TTC549 (cell line): ENCODE data around the gene CNOT8.
"Not testable (repeated sequence)": the region's sequence is repeated elsewhere in the genome, so short reads cannot be mapped to it uniquely, and the experiment has no call there.

Source experiments
- FAIRE-seq: peaks from 2 replicates; lab custom pipeline; 2012; peaks lifted over from hg19 to GRCh38; lab: Jason Lieb, UNC

Gene CNOT8

GRCh38 chr5:154835701-154836052 lies 22.8 kb upstream of the CNOT8 start:
- not testable (repeated sequence) for FAIRE-seq

DNA sequence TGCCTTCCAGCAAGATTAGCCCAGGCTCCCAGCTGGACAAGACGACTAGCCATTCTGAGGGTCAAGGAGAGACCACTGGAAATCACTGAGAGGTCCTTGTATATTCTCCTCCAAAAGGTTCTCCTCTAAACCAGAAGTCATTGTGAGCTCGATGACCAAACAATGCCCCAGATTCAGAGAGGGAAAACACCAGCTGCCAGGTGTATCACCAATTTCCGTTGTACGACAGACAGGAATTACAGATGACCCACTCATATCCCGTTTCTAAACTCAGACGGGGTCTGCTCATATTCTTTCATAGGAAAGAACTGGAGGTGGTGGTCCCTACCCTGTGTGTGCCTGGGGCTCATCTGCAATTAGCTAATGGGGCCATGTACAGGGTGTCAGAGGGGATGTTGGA lies 22.2 kb upstream of the CNOT8 start:
- FAIRE-seq: no peak

DNA sequence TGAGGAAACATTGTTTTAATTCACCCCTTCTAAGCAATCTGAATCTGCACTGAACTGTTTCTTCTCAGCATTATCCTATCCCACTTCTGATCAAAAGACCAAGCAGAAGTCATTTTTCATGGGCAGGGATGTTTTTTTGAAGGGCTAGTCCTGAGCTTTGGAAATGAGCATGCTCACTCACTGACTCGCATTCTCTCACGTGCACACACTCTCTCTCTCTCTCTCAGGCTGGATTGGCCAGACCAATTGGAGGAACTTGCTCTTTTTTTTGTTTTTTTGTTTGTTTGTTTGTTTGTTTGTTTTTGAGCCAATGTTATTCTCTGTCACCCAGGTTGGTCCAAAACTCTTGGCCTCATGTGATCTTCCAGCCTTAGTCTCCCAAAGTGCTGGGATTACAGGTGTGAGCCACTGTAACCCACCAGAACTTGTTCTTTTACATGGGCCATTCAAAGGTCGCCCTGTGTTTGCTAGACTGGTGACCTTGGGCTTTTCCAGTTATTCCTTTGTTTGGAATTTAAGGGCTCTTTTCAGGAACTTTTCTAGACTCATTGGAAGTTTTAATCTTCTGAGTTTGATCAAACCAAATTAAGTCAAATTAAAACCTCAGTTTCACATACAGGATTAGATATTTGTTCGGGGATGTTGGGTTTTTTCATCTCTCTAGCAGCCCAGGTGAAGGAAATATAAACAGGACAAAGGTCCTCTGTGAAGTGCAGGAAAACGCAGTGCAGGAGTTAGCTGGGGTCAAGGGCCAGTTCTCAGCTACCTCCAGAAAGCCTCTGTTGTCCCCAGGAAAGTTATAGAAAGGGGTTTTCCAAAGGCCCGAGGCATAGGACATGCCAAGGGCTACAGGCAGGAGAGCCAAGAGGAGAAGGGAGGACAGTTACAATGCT lies 21.2 kb upstream of the CNOT8 start:
- no peak for FAIRE-seq

GRCh38 chr5:154840435-154841272 lies 17.8 kb upstream of the CNOT8 start:
- no peak for FAIRE-seq

DNA sequence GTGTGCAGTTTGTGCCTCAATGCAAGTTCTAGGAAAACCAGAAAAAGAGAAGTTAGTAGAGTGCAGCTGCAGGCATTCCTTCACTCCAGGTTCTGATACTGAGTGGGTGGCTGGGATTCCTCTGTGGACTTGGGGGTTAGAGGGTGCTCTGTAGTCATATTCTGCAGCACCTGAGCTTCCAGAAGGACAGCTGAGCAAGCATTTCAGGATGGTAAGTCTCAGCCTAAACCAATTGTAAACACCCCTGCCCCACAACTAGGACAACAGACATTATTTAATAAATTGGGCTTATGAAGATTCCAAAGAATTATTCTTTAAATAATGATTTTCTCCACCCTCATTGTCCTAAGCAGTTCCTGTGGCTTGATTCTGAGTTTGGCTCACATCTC lies 17.2 kb upstream of the CNOT8 start:
- no peak for FAIRE-seq

DNA sequence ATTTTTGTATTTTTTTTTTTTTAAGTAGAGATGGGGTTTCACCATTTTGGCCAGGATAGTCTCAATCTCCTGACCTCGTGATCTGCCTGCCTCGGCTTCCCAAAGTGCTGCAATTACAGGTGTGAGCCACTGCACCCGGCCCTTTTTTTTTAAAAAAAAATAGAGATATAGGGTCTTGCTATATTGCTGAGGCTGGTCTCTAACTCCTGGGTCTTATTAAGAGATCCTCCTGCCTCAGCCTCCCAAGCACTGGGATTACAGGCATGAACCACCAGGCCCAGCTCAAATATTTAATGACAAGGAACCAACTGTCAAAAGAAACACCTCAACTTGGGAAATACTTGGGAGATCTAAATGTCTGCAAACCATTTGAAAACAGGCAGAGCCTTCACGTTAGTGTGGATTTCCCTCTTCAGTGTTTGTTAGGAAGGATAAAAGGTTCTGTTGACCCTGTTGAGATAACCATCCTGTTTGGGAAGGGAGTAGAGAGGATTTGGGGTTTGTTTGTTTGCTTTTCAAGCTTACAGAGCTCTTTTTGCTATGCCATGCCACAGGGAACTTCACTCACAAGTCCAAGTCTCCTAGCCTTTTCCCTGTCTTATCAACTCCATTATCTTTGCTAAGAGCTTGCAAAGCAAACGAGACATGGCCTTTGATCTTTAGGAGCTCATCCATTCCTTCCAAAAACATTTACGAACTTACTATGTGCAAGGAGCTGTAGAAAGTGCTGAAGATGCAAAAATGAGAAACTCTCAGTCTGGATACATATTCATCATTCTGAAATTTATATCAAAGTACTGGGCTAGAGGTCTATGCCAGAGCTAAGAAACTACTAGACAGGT lies 15.5 kb upstream of the CNOT8 start:
- FAIRE-seq: no peak

- no peak for FAIRE-seq
Measured at GRCh38 chr5:154844809-154845208, 13.6 kb upstream of the CNOT8 start.

DNA sequence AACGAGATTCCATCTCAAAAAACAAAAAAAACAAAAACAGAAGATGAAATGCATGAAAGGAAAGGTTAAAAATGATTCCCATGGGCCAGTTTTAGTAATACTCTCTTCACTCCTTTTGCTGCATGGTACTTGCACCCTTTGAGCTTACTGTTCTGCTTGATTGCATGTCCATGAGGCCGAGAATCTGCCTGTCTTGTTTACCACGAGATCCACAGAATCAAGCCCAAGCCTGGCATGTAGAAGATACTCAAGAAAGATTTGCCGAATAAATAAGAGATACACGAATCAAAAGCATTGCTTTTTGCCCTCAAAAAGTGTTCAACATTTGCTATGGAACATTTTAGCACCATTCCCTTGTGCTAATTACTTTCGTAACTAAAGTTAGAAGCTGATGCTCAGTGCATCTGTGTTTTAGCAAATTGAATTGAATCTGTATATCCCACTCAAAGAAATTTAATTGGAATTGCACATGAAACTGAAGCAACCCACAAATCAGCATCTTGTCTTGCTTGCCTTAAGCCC lies 9.1 kb upstream of the CNOT8 start:
- FAIRE-seq: no peak

DNA sequence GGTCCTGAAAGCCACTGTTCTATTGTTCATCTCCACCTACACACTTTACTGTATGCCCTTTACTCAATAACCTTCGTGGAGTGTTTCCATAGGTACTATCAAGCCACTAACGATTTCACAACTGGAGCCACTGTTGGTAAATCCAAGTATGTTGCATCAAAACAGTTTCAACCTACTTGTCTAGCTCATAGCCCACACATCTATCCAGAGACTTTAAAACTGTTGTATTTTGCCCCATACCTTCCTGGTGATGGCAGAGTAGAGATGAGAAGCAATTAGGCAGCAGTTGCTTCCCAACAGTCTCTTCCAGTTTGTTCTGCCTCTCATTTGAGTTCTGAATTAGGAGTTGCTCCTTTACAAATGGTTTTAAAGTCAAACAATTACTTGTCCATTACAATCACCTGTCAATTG lies 8.6 kb upstream of the CNOT8 start:
- FAIRE-seq: no peak

DNA sequence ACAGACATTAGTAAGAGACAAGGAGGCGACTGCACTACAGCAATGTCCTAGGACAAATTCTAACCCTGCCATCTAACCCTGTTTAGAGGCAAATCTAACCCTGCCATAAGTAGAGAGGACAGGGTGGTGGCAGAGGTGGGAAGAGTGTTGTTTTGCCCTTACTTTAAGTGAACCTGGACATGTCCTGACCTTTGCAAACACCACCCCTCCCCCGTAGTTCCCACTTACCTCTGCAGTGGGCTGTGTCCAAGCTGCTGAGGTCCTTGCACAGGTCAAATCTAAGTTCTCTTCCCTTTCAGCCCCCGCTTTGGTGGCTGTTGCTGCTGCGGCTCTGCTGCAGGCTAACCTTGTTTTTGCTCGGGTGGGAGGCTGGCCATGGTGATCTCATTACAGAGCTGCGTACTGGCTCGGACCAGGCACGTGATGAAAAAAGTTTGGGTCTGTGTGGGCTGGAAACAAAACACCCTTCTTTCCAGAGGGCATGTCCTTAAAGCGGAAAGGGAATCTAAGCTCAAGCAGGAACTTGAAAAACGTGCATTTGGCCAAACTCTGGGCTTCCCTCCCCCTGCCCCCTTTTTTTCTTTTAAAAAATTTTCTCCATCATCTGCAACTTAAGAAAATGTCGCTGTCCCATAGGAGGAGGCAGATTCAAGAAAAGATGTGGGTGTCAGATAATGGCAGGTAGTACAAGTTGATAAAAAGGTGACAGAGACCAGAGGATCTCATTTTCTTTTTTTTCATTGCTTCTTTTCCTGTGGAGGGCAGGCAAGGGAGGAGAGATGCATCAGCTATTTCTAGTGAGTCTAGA lies 8.0 kb upstream of the CNOT8 start, which contains the start of gene FAXDC2:
Gene FAXDC2 (minus strand): TSS at position 349 of the 808 bp plus-strand sequence. CDS start 12,425 bp downstream, outside the sequence.
- no peak for FAIRE-seq

GRCh38 chr5:154851351-154851750 lies 7.1 kb upstream of the CNOT8 start:
- no peak for FAIRE-seq

DNA sequence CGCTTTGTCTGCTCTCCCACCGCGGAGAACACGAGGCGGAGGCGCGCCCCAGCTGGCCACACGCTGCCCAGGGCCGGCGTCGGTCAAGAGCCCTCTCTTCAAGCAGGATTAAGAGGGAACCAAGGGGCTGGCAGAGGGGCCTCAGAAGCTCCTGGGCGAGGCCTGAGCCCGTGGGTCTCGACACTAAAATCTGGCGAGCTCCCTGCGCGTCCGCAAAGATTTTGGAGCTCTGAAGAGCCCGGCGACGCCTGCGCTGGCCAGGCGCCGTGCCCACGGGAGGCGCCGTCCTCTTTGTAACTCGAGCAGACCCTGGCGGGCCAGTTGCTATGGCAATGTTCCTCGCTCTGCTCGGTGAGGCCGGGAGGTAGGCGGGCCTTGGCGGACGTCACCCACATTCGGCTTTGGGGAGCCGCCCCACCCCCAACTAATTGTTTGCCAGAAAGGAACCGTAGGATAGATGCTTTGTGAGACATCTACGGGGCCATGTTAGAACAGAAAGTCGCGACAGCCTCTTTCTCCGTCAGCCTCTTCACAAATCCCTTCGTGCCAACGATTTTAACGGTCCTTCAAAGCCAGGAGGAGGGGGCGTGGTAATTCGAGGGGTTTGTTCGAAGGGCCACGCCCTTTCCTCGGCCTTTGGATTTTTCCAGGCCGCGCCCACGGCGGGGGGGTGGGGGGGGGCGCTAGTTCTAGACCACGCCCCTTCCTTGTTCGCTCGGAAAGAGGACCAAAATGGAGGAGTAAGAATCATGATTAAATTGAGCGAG lies 714 bp upstream of the CNOT8 start:
- peak; percentile 33 for FAIRE-seq

GRCh38 chr5:154858972-154859871 lies 795 bp downstream of the CNOT8 start:
- FAIRE-seq: no peak

- no peak for FAIRE-seq
Measured at GRCh38 chr5:154860123-154860522, 1.7 kb downstream of the CNOT8 start.

GRCh38 chr5:154860765-154861164 lies 2.3 kb downstream of the CNOT8 start:
- no peak for FAIRE-seq

GRCh38 chr5:154861946-154862345 lies 3.5 kb downstream of the CNOT8 start:
- no peak for FAIRE-seq

DNA sequence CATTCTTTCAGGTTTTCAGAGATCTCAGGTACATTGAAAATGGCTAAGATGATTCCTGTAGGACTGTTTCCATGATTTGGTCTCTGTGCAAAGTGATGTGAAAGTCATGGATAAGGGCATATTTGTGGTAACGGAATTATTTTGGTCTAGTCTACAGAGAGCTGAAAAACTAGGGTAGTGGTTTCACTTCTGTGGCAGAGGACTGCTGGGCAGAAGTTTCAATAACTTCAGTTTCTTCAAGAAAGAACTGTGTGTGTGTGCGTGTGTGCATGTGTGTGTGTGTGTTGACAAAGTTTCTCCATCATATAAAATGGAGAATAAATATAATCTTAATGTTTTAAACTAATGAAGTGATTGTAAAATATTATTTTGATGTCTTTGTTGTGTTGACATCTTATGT lies 4.3 kb downstream of the CNOT8 start:
- no peak for FAIRE-seq

- no peak for FAIRE-seq
Measured at GRCh38 chr5:154863291-154864080, 5.1 kb downstream of the CNOT8 start.
